ENCODE measurements around the gene XPC.

Gene XPC

GRCh38 chr3:14133188-14133800 is 45.1 kb downstream of the XPC start:
- no peak for TF ChIP-seq CTCF (IDR thresholded peaks at IDR 0.05; ENCODE audit: insufficient read depth, low read length, poor library complexity, severe bottlenecking)
- no peak for TF ChIP-seq EZH2phosphoT487 (conservative IDR thresholded peaks at IDR 0.05; ENCODE audit: low read length)
- Histone ChIP-seq H3K79me2 (ENCODE audit: insufficient read depth, low read length) (no peaks in the 10 kb centered on the region), H4K20me1 (ENCODE audit: low read depth, low read length) (no peaks in the 10 kb centered on the region), H3K27ac (ENCODE audit: low read depth, low read length) (no peak overlapping the region), H3K4me3 (ENCODE audit: insufficient read depth, low read length, poor library complexity, severe bottlenecking) (no peak overlapping the region), H3K36me3 (ENCODE audit: low read length) (no peaks in the 10 kb centered on the region), H3K4me2 (ENCODE audit: low read depth, low read length, poor library complexity, severe bottlenecking) (no peak overlapping the region), H3K9me3 (ENCODE audit: insufficient read depth, low read length) (no peaks in the 10 kb centered on the region), H3K9ac (ENCODE audit: low read length) (no peak overlapping the region), H3K27me3 (ENCODE audit: low read length) (no peaks in the 10 kb centered on the region), H3K9me2 (replicated peaks; ENCODE audit: insufficient read depth, low read length) (no peaks in the 10 kb centered on the region), H3F3A (ENCODE audit: insufficient read depth) (no peaks in the 10 kb centered on the region), H2AFZ (ENCODE audit: low read depth, low read length, severe bottlenecking) (no peak overlapping the region)

- Histone ChIP-seq H3K27ac (ENCODE audit: low read depth, low read length) (no peak overlapping the region), H3K36me3 (ENCODE audit: low read length) (no peaks in the 10 kb centered on the region), H3F3A (ENCODE audit: insufficient read depth) (no peaks in the 10 kb centered on the region)
Observed at GRCh38 chr3:14132689-14133088, 45.7 kb downstream of the XPC start.

GRCh38 chr3:14132120-14132519 is 46.3 kb downstream of the XPC start:
- 0 out of 2 replicates have a peak, but pooled peaks cover 4% of the 10 kb centered on the region for H3K79me2 ChIP-seq (ENCODE audit: insufficient read depth, low read length)
- H3F3A ChIP-seq (ENCODE audit: insufficient read depth) = no peaks in the 10 kb centered on the region
- no peak overlapping the region for H3K27ac ChIP-seq (ENCODE audit: low read depth, low read length)
- no peaks in the 10 kb centered on the region for H3K27me3 ChIP-seq (ENCODE audit: low read length)
- no peak overlapping the region for H2AFZ ChIP-seq (ENCODE audit: low read depth, low read length, severe bottlenecking)
- no peaks in the 10 kb centered on the region for H3K36me3 ChIP-seq (ENCODE audit: low read length)
- no peaks in the 10 kb centered on the region for H4K20me1 ChIP-seq (ENCODE audit: low read depth, low read length)
- no peak overlapping the region for H3K4me2 ChIP-seq (ENCODE audit: low read depth, low read length, poor library complexity, severe bottlenecking)
- no peak overlapping the region for H3K4me3 ChIP-seq (ENCODE audit: insufficient read depth, low read length, poor library complexity, severe bottlenecking)
- no peaks in the 10 kb centered on the region for H3K9me2 ChIP-seq (replicated peaks; ENCODE audit: insufficient read depth, low read length)
- no peaks in the 10 kb centered on the region for H3K9me3 ChIP-seq (ENCODE audit: insufficient read depth, low read length)
- no peak for TF ChIP-seq CTCF (IDR thresholded peaks at IDR 0.05; ENCODE audit: insufficient read depth, low read length, poor library complexity, severe bottlenecking)
- TF ChIP-seq EZH2phosphoT487 (conservative IDR thresholded peaks at IDR 0.05; ENCODE audit: low read length) = no peak
- no peak overlapping the region for H3K9ac ChIP-seq (ENCODE audit: low read length)

More at GRCh38 chr3:14132689-14133088, 45.7 kb downstream of the XPC start:
- H4K20me1 ChIP-seq (ENCODE audit: low read depth, low read length) = no peaks in the 10 kb centered on the region
- no peak overlapping the region for H3K4me3 ChIP-seq (ENCODE audit: insufficient read depth, low read length, poor library complexity, severe bottlenecking)
- H3K9me3 ChIP-seq (ENCODE audit: insufficient read depth, low read length) = no peaks in the 10 kb centered on the region
- no peak overlapping the region for H2AFZ ChIP-seq (ENCODE audit: low read depth, low read length, severe bottlenecking)
- no peak overlapping the region for H3K9ac ChIP-seq (ENCODE audit: low read length)
- H3K9me2 ChIP-seq (replicated peaks; ENCODE audit: insufficient read depth, low read length) = no peaks in the 10 kb centered on the region
- H3K4me2 ChIP-seq (ENCODE audit: low read depth, low read length, poor library complexity, severe bottlenecking) = no peak overlapping the region
- no peaks in the 10 kb centered on the region for H3K27me3 ChIP-seq (ENCODE audit: low read length)
- H3K79me2 ChIP-seq (ENCODE audit: insufficient read depth, low read length) = 0 out of 2 replicates have a peak, but pooled peaks cover under 1% of the 10 kb centered on the region
- TF ChIP-seq EZH2phosphoT487 (conservative IDR thresholded peaks at IDR 0.05; ENCODE audit: low read length) = no peak
- no peak for TF ChIP-seq CTCF (IDR thresholded peaks at IDR 0.05; ENCODE audit: insufficient read depth, low read length, poor library complexity, severe bottlenecking)

Measured in SU-DHL-6 (cell line).